Measurements from ENCODE around the gene NLGN2.

Gene NLGN2

DNA sequence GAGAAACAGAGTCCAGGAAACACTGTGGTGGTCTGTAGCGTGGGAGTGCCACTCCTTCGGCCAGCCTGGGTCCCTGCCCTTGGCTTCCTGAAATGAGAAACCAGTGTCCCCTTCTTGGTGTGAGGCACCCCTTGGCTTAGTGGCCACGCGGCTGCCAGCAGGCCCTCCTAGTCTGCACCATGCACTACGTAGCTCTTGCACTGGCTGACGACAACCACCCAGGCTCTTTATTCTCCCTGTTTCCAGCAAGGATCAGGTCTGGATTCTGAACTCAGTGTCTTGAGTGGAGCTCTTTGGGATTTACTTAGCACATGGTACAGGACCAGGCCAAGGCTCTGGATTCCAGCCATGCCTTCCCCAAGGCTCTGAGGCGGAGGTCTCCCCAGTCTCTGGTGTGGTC, 19.9 kb downstream of the NLGN2 start:
- no peak overlapping the region for H2BK12ac ChIP-seq (ENCODE audit: low read length in 2 of 2)
- H3K4ac ChIP-seq (ENCODE audit: low read depth in 1 of 2, low read length in 2 of 2), result no peak overlapping the region
- no peak overlapping the region for H3K4me2 ChIP-seq (ENCODE audit: low read length, poor library complexity, severe bottlenecking)
- DNase-seq, result no peak
- no peaks in the 10 kb centered on the region for H3K36me3 ChIP-seq (ENCODE audit: control insufficient read depth in 1 of 2, insufficient read depth in 2 of 2, low read depth in 1 of 2, low read length in 2 of 2)
- H2BK5ac ChIP-seq (ENCODE audit: low read depth, low read length, poor library complexity, severe bottlenecking), result no peak overlapping the region
- no peak overlapping the region for H4K91ac ChIP-seq (ENCODE audit: low read length)
- 89% methylated on average over 5 of the region's 7 CpGs for WGBS
- H2BK120ac ChIP-seq (ENCODE audit: low read depth, low read length), result no peak overlapping the region
- no peak overlapping the region for H3K9ac ChIP-seq (ENCODE audit: low read length)
- no peak overlapping the region for H3K4me3 ChIP-seq (ENCODE audit: insufficient read depth in 1 of 2, low read depth in 1 of 2, low read length in 2 of 2)
- H3K4me1 ChIP-seq (ENCODE audit: control insufficient read depth, insufficient read depth, low read depth, low read length), result no peaks in the 10 kb centered on the region
- H3K27ac ChIP-seq (ENCODE audit: low read length, poor library complexity, severe bottlenecking), result no peak overlapping the region
- H4K8ac ChIP-seq (ENCODE audit: low read length), result no peak overlapping the region
- H2BK15ac ChIP-seq (ENCODE audit: low read depth, poor library complexity, severe bottlenecking), result no peak overlapping the region
- H3K27me3 ChIP-seq (ENCODE audit: control insufficient read depth in 1 of 2, insufficient read depth in 1 of 2, low read length in 2 of 2), result peaks cover 0 to 8% of the 10 kb centered on the region in 2 experiments
- H3K18ac ChIP-seq (ENCODE audit: low read depth in 1 of 2, low read length in 2 of 2), result no peak overlapping the region
- H3K79me1 ChIP-seq (replicated peaks; ENCODE audit: low read length, poor library complexity, severe bottlenecking), result no peaks in the 10 kb centered on the region
- no peak overlapping the region for H2AK5ac ChIP-seq (ENCODE audit: low read length, severe bottlenecking)
- H2AFZ ChIP-seq (ENCODE audit: low read depth, low read length), result no peak overlapping the region
- no peaks in the 10 kb centered on the region for H3K9me3 ChIP-seq (ENCODE audit: control insufficient read depth, low read length)
- no peak overlapping the region for H3K23ac ChIP-seq (ENCODE audit: low read length in 2 of 2)
- no peak overlapping the region for H3K14ac ChIP-seq (ENCODE audit: low read length in 2 of 2)

DNA sequence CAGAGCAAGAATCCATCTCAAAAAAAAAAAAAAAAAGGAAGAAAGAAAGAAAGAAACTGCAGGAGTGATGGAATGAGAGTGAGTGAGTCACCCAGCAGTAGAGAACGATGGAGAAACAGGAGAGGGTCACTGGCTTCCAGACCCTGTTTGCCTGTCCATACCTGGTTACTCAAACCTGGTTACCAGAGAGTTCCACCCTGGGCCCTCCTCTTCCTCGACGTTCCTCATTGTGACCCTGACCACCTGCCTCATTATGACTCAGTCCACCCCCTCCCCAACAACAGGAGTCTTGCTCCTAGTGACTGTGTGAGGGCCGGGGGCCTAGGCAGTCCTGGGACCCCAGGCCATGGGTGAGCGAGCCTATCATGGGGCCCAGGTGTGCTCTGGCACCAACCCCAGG, 20.9 kb downstream of the NLGN2 start, which contains the start of gene SPEM3:
Gene SPEM3, plus strand, starts transcription at position 301 of the 400 bp plus-strand sequence. Its CDS starts 46 bp downstream, at position 347.
- H3K14ac ChIP-seq (ENCODE audit: low read length in 2 of 2), result no peak within 1 kb of the TSS
- no peaks in the 10 kb centered on the region for H3K4me1 ChIP-seq (ENCODE audit: control insufficient read depth, insufficient read depth, low read depth, low read length)
- no peaks in the 10 kb centered on the region for H3K9me3 ChIP-seq (ENCODE audit: control insufficient read depth, low read length)
- no peaks in the 10 kb centered on the region for H3K36me3 ChIP-seq (ENCODE audit: control insufficient read depth in 1 of 2, insufficient read depth in 2 of 2, low read depth in 1 of 2, low read length in 2 of 2)
- H3K27me3 ChIP-seq (ENCODE audit: control insufficient read depth in 1 of 2, insufficient read depth in 1 of 2, low read length in 2 of 2), result peaks cover 0 to 8% of the 10 kb centered on the region in 2 experiments
- H3K23ac ChIP-seq (ENCODE audit: low read length in 2 of 2), result peak within 1 kb of the TSS in 1 of 2 experiments; percentile 29
- no peak within 1 kb of the TSS for H2AK5ac ChIP-seq (ENCODE audit: low read length, severe bottlenecking)
- WGBS, result 69% methylated on average over 5 of the region's 5 CpGs
- no peak within 1 kb of the TSS for H3K4ac ChIP-seq (ENCODE audit: low read depth in 1 of 2, low read length in 2 of 2)
- H4K8ac ChIP-seq (ENCODE audit: low read length), result no peak within 1 kb of the TSS
- no peak within 1 kb of the TSS for H3K4me3 ChIP-seq (ENCODE audit: insufficient read depth in 1 of 2, low read depth in 1 of 2, low read length in 2 of 2)
- H2BK12ac ChIP-seq (ENCODE audit: low read length in 2 of 2), result no peak within 1 kb of the TSS
- no peak within 1 kb of the TSS for H3K9ac ChIP-seq (ENCODE audit: low read length)
- no peaks in the 10 kb centered on the region for H3K79me1 ChIP-seq (replicated peaks; ENCODE audit: low read length, poor library complexity, severe bottlenecking)
- no peak for DNase-seq
- H2BK120ac ChIP-seq (ENCODE audit: low read depth, low read length), result no peak within 1 kb of the TSS
- no peak within 1 kb of the TSS for H2AFZ ChIP-seq (ENCODE audit: low read depth, low read length)
- H3K4me2 ChIP-seq (ENCODE audit: low read length, poor library complexity, severe bottlenecking), result no peak within 1 kb of the TSS
- H3K27ac ChIP-seq (ENCODE audit: low read length, poor library complexity, severe bottlenecking), result no peak within 1 kb of the TSS
- no peak within 1 kb of the TSS for H2BK15ac ChIP-seq (ENCODE audit: low read depth, poor library complexity, severe bottlenecking)
- H4K91ac ChIP-seq (ENCODE audit: low read length), result no peak within 1 kb of the TSS
- no peak within 1 kb of the TSS for H2BK5ac ChIP-seq (ENCODE audit: low read depth, low read length, poor library complexity, severe bottlenecking)
- H3K18ac ChIP-seq (ENCODE audit: low read depth in 1 of 2, low read length in 2 of 2), result no peak within 1 kb of the TSS

DNA sequence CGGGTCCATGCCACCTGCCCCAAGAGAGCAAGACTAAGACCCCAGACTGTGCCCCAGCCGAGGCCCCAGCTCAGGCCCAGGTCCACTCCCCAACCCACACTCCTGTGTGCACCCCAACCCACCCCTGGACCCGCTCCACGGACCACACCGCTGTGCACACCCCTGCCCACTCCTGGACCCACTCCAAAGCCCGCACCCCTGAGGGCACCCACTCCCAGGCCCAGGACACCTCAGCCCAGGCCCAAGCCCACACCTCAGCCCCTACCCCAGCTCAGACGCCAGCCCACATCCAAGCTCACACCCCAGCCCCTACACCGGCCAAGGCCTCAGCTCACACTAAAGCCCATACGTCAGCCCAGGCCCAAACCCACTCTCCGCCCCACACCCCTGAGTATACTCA, 22.1 kb downstream of the NLGN2 start:
- Histone ChIP-seq H2AFZ (ENCODE audit: low read depth, low read length) (no peak overlapping the region), H3K9ac (ENCODE audit: low read length) (no peak overlapping the region), H2AK5ac (ENCODE audit: low read length, severe bottlenecking) (no peak overlapping the region), H3K4me1 (ENCODE audit: control insufficient read depth, insufficient read depth, low read depth, low read length) (no peaks in the 10 kb centered on the region), H2BK15ac (ENCODE audit: low read depth, poor library complexity, severe bottlenecking) (no peak overlapping the region), H2BK5ac (ENCODE audit: low read depth, low read length, poor library complexity, severe bottlenecking) (no peak overlapping the region), H3K4me3 (ENCODE audit: insufficient read depth in 1 of 2, low read depth in 1 of 2, low read length in 2 of 2) (no peak overlapping the region), H3K36me3 (ENCODE audit: control insufficient read depth in 1 of 2, insufficient read depth in 2 of 2, low read depth in 1 of 2, low read length in 2 of 2) (no peaks in the 10 kb centered on the region), H3K23ac (ENCODE audit: low read length in 2 of 2) (no peak overlapping the region), H2BK120ac (ENCODE audit: low read depth, low read length) (no peak overlapping the region), H3K27me3 (ENCODE audit: control insufficient read depth in 1 of 2, insufficient read depth in 1 of 2, low read length in 2 of 2) (peaks cover 0 to 8% of the 10 kb centered on the region in 2 experiments), H3K9me3 (ENCODE audit: control insufficient read depth, low read length) (no peaks in the 10 kb centered on the region), H4K91ac (ENCODE audit: low read length) (no peak overlapping the region), H3K27ac (ENCODE audit: low read length, poor library complexity, severe bottlenecking) (no peak overlapping the region), H3K79me1 (replicated peaks; ENCODE audit: low read length, poor library complexity, severe bottlenecking) (no peaks in the 10 kb centered on the region), H3K4ac (ENCODE audit: low read depth in 1 of 2, low read length in 2 of 2) (no peak overlapping the region), H3K14ac (ENCODE audit: low read length in 2 of 2) (no peak overlapping the region), H4K8ac (ENCODE audit: low read length) (no peak overlapping the region), H3K4me2 (ENCODE audit: low read length, poor library complexity, severe bottlenecking) (no peak overlapping the region), H3K18ac (ENCODE audit: low read depth in 1 of 2, low read length in 2 of 2) (no peak overlapping the region), H2BK12ac (ENCODE audit: low read length in 2 of 2) (no peak overlapping the region)
- DNase-seq, result no peak
- 93% methylated on average over 10 of the region's 10 CpGs for WGBS

DNA sequence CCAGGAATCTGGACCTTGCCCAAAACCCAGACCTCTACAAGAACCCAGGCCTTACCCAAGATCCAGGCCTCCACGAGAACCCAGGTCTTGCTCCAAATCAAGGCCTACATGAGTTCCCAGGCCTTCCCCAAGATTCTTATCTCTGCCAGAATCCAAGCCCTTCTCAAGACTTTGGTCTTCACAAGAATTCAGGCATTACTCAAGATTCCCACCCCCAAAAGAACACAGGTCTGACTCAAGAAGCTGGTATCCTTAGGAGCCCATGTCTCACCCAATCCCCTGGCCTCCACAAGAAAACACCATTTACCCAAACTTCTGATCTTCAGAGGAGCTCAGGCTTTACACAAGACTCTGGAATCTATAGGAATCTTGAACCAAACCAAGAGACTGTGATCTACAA, 23.6 kb downstream of the NLGN2 start:
- Histone ChIP-seq H3K27ac (ENCODE audit: low read length, poor library complexity, severe bottlenecking) (no peak overlapping the region), H3K9me3 (ENCODE audit: control insufficient read depth, low read length) (no peaks in the 10 kb centered on the region), H3K27me3 (ENCODE audit: control insufficient read depth in 1 of 2, insufficient read depth in 1 of 2, low read length in 2 of 2) (peaks cover 0 to 2% of the 10 kb centered on the region in 2 experiments), H3K18ac (ENCODE audit: low read depth in 1 of 2, low read length in 2 of 2) (no peak overlapping the region), H4K8ac (ENCODE audit: low read length) (no peak overlapping the region), H3K36me3 (ENCODE audit: control insufficient read depth in 1 of 2, insufficient read depth in 2 of 2, low read depth in 1 of 2, low read length in 2 of 2) (no peaks in the 10 kb centered on the region), H2BK15ac (ENCODE audit: low read depth, poor library complexity, severe bottlenecking) (no peak overlapping the region), H3K14ac (ENCODE audit: low read length in 2 of 2) (no peak overlapping the region), H2AFZ (ENCODE audit: low read depth, low read length) (no peak overlapping the region), H3K23ac (ENCODE audit: low read length in 2 of 2) (no peak overlapping the region), H3K4me1 (ENCODE audit: control insufficient read depth, insufficient read depth, low read depth, low read length) (peaks cover 6% of the 10 kb centered on the region), H3K9ac (ENCODE audit: low read length) (no peak overlapping the region), H2BK12ac (ENCODE audit: low read length in 2 of 2) (no peak overlapping the region), H2AK5ac (ENCODE audit: low read length, severe bottlenecking) (no peak overlapping the region), H3K4ac (ENCODE audit: low read depth in 1 of 2, low read length in 2 of 2) (no peak overlapping the region), H3K4me2 (ENCODE audit: low read length, poor library complexity, severe bottlenecking) (no peak overlapping the region), H4K91ac (ENCODE audit: low read length) (no peak overlapping the region), H3K79me1 (replicated peaks; ENCODE audit: low read length, poor library complexity, severe bottlenecking) (peaks cover under 1% of the 10 kb centered on the region), H2BK120ac (ENCODE audit: low read depth, low read length) (no peak overlapping the region), H3K4me3 (ENCODE audit: insufficient read depth in 1 of 2, low read depth in 1 of 2, low read length in 2 of 2) (no peak overlapping the region), H2BK5ac (ENCODE audit: low read depth, low read length, poor library complexity, severe bottlenecking) (no peak overlapping the region)
- 65% methylated on average over 1 of the region's 1 CpG for WGBS
- DNase-seq, result no peak
